ENCODE results near the gene PCARE.
A peak's percentile ranks its signal among the peaks of the same experiment; 100 is the strongest.
"Not testable (repeated sequence)": the region's sequence is repeated elsewhere in the genome, so short reads cannot be mapped to it uniquely, and the experiment has no call there.

PCARE gene

DNA sequence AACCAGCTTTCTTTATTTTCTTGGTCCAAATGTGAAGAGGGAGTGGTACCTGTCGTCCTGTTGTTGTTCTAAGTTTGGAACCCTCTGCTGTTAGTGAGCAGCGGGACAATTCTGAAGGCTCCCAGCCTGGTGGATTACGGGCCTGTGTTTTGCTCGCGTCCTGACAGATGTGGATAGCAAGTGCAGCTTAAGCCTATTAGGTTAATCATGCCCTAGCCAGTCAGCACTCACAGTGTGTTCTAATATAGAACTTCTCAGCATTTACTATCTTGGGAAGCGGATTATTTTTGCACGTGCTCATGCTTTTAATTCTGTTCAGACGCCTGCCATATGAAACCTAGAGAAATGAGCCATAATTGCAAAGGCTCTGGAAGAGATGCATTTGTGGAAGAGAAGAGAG, at the start of gene PCARE:
TSS of gene PCARE (minus strand) at position 113 of the 400 bp plus-strand sequence. CDS start 262 bp downstream, outside the sequence.
- no peak for DNase-seq
- in situ Hi-C loops (cut with MboI; ENCODE audit: low pct_unique_long_range_greater_than_20kb, low sequenced_read_pairs) = no loop called here

DNA sequence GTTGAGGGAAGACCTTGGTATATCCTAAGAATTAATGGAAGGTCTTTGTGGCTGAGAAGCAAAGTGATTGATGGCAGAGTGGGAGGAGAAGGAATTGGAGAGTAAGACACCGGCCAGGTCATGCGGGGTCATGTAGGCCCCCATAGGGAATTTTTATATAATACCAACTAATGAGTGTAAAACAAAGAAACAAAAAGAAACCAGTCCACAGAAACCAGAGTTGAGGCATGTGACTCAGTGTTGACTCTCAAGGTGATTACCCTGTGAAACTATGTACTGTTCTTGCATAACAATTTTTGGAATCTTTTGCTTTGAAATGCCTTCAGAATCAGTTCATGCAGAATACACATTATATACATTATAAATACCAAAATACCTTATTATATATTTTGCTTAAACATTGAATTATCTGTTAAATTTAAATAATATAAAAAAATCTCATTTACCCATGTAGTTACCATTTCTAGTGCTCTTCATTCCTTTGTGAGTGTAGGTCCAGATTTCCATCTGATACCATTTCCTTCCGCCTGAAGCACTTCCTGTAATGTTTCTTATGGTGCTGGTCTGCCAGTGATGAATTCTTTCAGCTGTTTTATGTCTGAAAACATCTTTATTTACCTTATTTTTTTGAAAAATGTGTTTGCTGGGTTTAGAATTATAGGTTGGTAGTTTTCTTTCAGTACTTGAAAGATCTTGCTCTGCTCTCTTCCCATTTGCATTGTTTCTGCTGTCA, 49.5 kb upstream of the PCARE start:
- in situ Hi-C loops (cut with MboI; ENCODE audit: low pct_unique_long_range_greater_than_20kb, low sequenced_read_pairs) = no loop called here
- no peak for DNase-seq

DNA sequence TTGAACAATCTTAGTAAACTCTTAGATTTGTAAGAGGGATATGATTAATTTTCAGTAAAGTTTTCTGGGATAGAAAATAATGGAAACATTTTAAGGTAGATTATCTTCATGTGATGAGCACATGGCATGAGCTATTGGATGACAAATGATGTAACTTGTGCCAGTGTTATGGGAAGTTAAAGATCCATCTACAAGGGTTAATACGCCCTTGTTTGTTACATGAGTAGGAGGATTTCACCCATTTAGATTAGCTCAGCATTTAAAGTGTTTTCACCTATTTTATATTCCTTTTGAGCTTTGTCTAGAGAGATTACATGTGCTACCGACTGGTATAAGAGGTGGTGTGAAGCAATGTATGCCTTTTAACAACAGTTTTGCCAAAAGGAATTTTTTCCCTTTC, 46.5 kb upstream of the PCARE start:
- no peak for DNase-seq
- in situ Hi-C loops (cut with MboI; ENCODE audit: low pct_unique_long_range_greater_than_20kb, low sequenced_read_pairs) = no loop called here

DNA sequence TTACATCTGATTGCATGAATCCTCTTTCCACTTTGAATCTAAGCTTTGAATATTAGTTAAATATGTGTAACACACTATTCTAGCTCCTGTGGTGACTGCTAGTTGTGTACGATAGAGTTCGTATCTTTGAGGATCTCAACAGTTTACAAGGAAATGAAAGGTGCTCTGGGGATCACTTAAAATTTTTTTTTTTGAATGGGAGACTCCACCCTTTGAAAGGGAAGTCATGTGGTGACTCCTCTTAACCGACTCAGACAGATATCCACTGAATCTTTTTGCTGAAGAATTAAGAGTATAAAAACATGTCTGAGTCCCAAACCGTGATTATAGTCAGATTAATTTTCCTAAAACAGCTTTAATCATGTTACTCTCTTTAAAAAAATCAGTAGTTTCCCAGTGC, 44.9 kb upstream of the PCARE start:
- DNase-seq = no peak
- in situ Hi-C loops (cut with MboI; ENCODE audit: low pct_unique_long_range_greater_than_20kb, low sequenced_read_pairs) = no loop called here

DNA sequence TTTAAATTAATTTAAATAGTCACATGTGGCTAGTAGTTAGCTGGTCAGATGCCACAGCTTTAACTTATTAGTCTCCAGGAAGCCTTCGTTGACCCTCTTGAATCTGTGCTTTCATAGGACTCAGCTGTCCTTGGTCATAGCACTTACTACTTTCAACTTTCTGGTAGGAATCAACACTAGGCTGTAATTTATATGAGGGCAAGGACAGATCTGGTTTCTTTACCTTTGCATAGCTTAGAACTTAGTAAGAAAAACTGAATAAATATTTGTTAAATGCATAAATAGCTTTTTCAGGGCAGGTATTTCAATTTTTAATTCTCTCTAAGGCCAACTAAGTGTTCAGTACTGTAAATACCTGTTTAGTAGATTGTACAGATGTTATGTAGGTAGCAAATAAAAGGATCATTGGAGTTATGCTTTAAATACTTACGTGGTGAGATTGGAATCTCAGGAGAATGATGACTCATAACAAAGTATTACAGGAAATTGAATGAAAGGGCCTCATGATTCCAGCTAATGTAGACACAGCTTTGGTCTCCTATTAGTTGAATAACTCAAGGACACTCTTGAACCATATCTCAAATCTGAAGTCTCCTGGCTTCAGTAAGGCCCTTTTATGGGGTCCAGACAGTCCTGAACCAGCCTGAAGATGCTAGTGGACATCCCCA, 43.4 kb upstream of the PCARE start:
- in situ Hi-C loops (cut with MboI; ENCODE audit: low pct_unique_long_range_greater_than_20kb, low sequenced_read_pairs) = no loop called here
- DNase-seq = no peak

DNA sequence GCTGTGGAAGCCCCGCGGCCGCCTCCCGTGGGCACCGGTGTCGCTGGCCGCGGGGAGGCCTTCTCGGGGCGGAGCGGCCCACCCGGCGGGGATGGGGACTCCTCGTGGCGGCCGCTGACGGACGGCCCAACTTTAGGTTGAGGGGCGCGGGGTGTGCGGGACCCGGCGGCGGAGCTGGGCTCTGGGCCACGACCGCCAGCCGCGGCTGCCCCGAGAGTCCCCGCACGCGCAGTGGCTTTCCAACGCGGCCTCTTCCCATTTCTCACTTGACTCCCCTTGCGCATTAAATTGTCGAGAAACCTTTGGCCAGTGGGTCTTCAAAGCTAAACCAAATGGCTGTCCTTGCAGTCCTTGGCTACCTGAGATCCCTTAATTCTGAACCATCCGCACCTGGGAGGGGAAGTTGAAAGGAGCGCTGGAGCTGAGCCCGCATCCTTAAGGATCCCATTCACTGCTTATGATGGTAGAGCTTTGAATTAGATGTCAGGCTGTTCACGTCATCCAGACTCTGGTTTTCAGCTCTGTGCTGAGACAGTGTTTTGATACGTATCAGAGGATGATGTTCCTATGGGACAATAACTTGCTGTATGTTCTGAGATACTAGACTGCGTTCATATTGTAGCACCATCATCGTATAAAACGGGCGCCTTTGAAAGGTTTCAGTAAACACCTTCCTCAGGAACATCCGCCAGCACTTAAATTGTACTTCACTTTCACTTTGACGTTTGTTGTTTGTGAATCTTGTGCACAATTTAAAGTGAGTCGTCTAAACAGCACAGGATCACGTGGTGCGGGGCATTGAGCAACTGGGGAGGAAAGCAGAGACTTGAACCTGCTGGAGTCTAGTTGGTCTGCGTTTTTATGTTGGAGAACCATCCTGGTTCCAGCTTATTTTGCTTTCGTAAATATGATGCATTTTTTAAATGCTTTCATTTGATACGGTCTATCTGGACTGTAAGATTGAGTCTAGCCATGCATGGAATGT, 41.8 kb upstream of the PCARE start:
- in situ Hi-C loops (cut with MboI; ENCODE audit: low pct_unique_long_range_greater_than_20kb, low sequenced_read_pairs) = no loop called here
- DNase-seq = peak; percentile 56

DNA sequence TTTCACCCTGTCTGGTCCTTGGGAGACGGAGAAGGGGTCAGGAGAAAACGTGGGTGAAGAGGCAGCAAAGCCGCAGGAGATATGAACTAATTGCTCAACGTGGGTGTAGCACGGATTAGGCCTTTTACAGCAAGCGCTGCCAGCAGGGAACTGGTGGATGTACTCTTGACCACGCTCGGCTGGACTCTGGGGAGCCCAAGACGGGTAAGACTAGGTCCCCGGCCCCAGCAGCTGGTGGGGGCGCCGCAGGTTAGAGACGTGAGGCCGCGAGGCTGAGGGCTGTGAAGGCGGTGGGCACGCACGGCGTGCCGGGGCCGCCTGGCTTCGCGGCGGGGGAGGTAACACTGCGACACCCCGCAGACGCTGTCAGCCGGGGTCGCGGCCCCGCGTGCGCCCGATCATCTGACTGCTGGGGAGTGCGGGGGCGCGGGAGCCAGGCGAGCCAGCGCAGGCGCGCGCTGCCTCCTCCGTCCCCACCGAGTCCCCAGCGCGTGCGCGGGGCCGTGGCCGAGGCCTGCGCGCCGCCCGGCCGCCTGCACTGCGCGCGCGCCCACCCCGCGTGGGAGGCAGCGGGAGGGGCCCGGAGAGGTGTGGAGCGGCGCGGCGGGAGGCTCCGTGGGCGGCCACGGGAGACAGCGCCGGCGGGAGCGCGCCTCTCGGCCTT, 40.8 kb upstream of the PCARE start, which contains the start of gene CLIP4:
TSS of gene CLIP4 (plus strand) at position 470 of the 664 bp plus-strand sequence. CDS start 5,974 bp downstream, outside the sequence.
- in situ Hi-C loops (cut with MboI; ENCODE audit: low pct_unique_long_range_greater_than_20kb, low sequenced_read_pairs) = no loop called here
- peak; percentile 41 for DNase-seq

DNA sequence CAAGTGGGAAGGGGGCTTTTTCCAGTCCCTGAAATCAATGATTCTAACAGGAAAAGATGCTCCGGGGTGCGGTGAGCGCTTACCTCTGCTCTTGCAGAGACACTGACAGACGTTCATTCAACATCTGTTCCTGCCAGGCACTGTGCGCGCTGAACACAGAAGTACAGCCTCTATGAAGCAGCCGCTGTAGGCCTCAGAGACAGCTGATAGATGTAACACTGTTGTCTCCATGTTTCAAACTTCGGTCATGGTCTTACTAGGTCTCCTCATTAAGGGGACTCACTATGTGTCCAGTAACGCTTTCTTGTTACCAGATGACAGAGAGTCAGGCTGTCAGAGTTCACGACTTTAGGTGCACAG, 40.2 kb upstream of the PCARE start:
- no peak for DNase-seq
- in situ Hi-C loops (cut with MboI; ENCODE audit: low pct_unique_long_range_greater_than_20kb, low sequenced_read_pairs) = no loop called here

DNA sequence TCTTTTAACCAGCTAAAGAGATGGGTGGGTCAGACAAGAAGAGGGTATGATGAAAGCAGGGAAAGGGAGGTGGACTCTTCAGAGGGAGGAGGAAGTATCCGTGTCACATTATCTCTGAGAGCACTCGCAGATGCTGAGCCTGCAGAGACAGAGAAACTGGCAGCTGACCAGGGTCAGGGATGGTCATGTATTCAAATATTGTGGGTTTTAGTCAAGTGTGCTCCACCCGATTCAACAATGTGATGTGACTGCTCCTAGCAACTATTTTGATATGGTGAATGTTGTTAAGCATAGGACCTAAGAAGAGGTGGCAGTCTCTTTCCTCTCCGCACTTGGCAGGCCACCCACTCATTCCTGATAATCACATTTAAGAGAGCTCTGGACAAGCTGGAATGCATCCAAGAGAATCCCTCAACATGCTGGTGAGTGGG, 39.6 kb upstream of the PCARE start:
- in situ Hi-C loops (cut with MboI; ENCODE audit: low pct_unique_long_range_greater_than_20kb, low sequenced_read_pairs) = no loop called here
- peak; percentile 87 for DNase-seq

DNA sequence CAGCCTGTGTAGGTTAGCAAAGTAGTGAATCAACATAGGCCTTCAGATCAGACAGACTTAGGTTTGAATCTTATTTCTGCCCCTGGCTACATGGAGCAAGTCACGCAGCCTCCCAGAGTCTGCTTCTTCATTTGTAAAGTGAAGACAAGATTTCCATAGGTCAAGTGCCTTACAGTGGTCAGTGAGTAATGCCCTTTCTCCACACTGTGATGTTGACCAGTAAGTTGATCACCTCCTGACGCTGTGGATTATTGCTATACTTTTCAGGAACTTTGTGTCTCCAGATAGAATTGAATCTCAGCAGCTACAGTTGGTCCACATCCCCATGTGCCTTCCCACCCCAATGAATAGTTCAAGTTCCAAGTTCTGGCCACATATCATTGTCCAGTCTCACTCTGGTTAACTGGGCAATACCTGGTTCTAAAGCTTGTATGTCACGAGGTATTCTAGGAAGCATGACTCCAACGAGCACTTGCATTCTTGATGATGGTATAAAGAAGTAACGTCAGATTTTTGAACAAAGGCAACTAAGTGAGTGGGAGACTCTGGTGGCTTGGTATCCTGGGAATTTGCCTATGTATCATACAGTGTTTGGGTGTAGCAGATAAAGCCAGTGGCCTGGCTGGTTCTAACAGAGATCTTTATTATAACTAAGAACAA, 38.8 kb upstream of the PCARE start:
- in situ Hi-C loops (cut with MboI; ENCODE audit: low pct_unique_long_range_greater_than_20kb, low sequenced_read_pairs) = no loop called here
- DNase-seq = no peak

DNA sequence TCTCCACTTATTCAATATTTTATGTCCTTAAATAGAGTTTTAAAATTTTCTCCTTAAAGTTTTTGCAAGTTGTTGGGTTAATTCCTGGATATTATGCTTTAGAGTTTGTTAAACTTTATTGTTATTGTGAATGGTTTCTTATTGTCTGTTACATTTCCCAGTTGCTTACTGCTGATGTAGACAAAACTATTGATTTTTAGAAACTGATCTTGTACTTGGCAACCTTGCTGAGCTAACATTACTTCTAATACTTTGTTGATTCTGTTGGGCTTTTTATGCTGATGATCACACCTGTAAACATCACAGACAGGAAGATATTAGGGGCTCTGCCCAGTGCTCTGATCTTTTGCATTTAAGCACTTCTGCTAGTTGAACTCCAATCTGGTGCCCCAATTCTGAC, 38.1 kb upstream of the PCARE start:
- in situ Hi-C loops (cut with MboI; ENCODE audit: low pct_unique_long_range_greater_than_20kb, low sequenced_read_pairs) = no loop called here
- no peak for DNase-seq

DNA sequence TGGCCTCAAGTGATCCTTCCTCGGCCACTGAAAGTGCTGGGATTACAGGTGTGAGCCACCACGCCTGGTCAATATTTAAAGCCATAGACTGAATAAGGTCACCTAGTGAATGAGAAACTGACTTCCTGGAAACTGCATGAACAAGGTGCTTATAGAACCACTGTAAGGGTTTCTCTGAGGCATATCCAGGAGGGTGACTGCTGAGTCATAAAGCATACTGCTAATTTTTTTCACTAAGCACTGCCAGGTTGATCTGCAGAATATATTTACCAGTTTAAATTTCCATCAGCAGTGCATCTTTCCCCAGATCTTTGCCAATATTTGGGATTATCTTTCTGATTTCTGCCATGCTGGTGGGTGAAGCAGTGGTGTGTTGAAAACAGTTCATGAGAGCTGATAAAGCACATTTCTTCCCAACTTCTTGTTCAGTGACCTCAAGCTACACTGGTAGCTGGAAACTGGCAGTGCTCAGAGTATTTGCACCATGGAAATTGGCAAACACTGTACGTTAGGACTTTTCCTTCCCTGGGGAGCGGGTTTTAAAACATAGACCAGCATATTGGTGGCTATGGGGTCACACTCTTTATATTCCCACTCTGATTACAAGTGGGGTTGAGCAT, 36.7 kb upstream of the PCARE start:
- DNase-seq = no peak
- in situ Hi-C loops (cut with MboI; ENCODE audit: low pct_unique_long_range_greater_than_20kb, low sequenced_read_pairs) = no loop called here

DNA sequence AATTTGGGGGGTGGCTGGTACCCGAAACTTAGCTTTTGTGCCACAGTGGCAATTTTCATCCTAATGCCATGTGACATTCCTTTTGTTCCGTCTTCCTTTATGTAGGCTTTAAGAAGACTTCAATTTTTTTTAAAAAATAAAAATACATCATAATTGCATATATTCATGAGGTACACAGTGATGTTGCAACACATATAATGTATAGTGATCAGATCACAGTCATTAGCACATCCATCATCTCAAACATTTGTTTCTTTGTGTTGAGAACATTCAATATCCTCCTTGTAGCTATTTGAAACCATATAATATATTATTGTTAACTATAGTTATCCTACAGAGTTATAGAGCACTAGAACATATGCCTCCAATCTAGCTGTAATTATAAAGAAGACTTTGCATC, 34.9 kb upstream of the PCARE start:
- DNase-seq = no peak
- in situ Hi-C loops (cut with MboI; ENCODE audit: low pct_unique_long_range_greater_than_20kb, low sequenced_read_pairs) = no loop called here

DNA sequence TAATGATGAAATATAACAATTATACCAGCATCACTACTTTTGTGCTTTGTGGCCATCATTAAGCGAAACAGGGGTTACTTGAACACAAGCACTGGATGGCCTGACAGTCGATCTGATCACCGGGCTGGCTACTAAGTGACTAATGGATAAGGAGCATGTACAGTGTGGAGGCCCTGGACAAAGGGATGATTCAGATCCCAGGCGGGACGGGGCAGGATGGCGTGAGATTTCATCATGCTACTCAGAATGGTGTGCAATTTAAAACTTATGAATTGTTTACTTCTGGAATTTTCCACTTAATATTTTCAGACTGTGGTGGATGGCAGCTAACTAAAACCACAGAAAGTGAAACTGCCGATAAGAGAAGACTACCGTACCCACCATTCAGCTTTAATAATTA, 33.9 kb upstream of the PCARE start:
- in situ Hi-C loops (cut with MboI; ENCODE audit: low pct_unique_long_range_greater_than_20kb, low sequenced_read_pairs) = no loop called here
- no peak for DNase-seq

DNA sequence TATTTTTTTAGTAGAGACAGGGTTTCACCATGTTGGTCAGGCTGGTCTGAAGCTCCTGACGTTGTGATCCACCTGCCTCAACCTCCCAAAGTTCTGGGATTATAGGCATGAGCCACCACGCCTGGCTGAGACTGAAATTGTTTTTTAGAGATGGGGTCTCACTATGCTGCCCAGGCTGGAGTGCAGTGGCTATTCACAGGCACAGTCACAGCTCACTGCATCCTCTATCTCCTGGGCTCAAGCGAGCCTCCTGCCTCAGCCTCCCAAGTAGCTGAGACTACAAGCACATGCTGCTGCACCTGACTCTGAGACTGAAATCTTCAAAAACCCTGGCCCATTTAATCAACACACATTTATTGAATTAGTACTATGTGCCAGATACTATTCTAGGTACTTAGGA, 33.2 kb upstream of the PCARE start:
- DNase-seq; in situ Hi-C loops (cut with MboI; ENCODE audit: low pct_unique_long_range_greater_than_20kb, low sequenced_read_pairs): not testable (repeated sequence)

DNA sequence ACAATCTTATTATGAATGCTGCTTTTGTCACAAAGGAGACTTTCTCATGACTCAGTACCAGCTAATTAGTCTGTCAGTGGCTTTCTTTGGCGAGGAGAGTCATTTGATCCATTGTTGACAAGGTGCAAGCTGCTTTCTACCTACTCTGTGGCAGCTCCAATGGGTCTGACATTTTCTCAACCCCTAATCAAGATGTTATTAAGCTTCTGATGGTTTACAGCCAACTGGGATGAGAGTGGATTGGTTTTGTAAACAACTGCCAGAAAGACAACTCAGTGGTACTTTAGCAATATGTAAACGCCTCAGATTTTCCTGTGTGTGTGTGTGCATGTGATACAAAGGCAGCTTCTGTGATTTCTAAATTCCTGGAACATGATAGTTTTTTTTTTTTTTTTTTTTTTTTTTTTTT, 32.7 kb upstream of the PCARE start:
- DNase-seq = no peak
- in situ Hi-C loops (cut with MboI; ENCODE audit: low pct_unique_long_range_greater_than_20kb, low sequenced_read_pairs) = no loop called here

DNA sequence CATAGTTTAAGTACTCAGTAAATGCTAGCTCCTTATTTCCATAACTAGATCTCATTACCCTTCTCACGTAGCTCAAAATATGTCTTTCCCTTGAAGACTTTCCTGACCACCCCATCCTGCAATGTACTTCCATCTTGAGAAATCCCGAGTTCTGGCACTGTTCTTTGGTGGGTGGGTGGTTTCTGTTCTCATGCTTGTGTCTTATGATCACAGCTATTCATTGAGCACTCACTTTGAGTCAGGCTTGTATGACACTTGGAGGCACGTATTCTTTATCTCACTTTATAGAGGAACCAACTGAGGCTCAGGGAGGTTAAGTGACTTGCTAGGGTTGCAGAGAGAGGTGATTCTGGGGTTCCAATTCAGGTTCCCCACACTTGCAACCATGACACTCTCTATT, 31.9 kb upstream of the PCARE start:
- in situ Hi-C loops (cut with MboI; ENCODE audit: low pct_unique_long_range_greater_than_20kb, low sequenced_read_pairs) = no loop called here
- DNase-seq = no peak

DNA sequence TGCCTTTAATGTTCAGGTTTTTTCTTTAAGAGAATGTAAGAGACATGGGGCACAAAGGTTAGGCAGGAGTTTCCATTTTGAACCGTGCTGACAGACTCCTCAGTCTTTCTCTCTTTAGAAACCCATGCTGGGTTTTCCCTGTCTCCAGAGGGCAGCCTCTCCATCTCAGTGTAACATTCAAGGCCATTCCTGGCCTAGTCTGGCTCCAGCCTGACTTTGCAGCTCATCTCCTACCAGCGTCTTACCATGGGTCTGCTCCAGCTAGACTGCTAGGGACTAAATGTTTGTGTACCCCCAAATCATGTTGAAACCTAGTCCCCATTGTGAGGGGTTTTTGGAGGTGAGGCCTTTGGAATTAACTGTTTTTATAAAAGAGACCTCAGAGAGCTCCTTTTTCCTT, 31.1 kb upstream of the PCARE start:
- in situ Hi-C loops (cut with MboI; ENCODE audit: low pct_unique_long_range_greater_than_20kb, low sequenced_read_pairs) = no loop called here
- no peak for DNase-seq

Measured in KBM-7 (cell line).